H1 (cell line): Measurements from ENCODE around the gene ZC3H7B. TPM values are rescaled to one million over a fixed set of nuclear protein-coding genes. Genes with fewer than 3 reads are reported as not detected.

Source experiments
- CTCF ChIA-PET: fragments of 300-600 bp; sonication (Branson Sonifier 250); formaldehyde crosslinking; loops from one replicate; lab custom pipeline; 2021; ENCODE audit not compliant: partially characterized antibody; lab: Charles Lee
- POLR2A ChIA-PET: fragments of 300-600 bp; sonication (Branson Sonifier 250); formaldehyde crosslinking; loops from one replicate; lab custom pipeline; 2021; ENCODE audit warnings: inconsistent platforms; ENCODE audit not compliant: partially characterized antibody; lab: Charles Lee
- DNase-seq, 2 experiments: peaks; one replicate each; pipeline versions ENCODE4 v3.0.0 to v3.0.0-alpha.2; 2010 to 2022; ENCODE audit warnings: low spot score in 2 of 2, low read depth in 1 of 2, mixed read lengths in 1 of 2
- FAIRE-seq: peaks from 2 replicates; lab custom pipeline; 2011; peaks lifted over from hg19 to GRCh38; lab: Jason Lieb, UNC
- H2AFZ ChIP-seq: 2 replicates; pipeline ENCODE4 v1.8.1; 2012; ENCODE audit warnings: low read length, inconsistent platforms
- H2AK5ac ChIP-seq: 2 replicates; pipeline ENCODE4 v1.6.1; 2013; ENCODE audit warnings: low read depth, low read length
- H2BK120ac ChIP-seq: replicated peaks from 2 replicates; pipeline ENCODE3; 2013; ENCODE audit warnings: low read depth, low read length, inconsistent platforms
- H2BK12ac ChIP-seq: 2 replicates; pipeline ENCODE4 v1.6.1; 2013; ENCODE audit warnings: low read depth, low read length
- H2BK15ac ChIP-seq: 2 replicates; pipeline ENCODE4 v1.6.1; 2013; ENCODE audit warnings: low read length
- H2BK20ac ChIP-seq: 2 replicates; pipeline ENCODE4 v1.6.1; 2013; ENCODE audit warnings: low read length
- H2BK5ac ChIP-seq: 2 replicates; pipeline ENCODE4 v1.6.1; 2013; ENCODE audit warnings: low read depth, low read length
- H3K14ac ChIP-seq: 2 replicates; pipeline ENCODE4 v1.6.1; 2013; ENCODE audit warnings: inconsistent platforms; ENCODE audit not compliant: insufficient read length
- H3K18ac ChIP-seq: 2 replicates; pipeline ENCODE4 v1.6.1; 2013; ENCODE audit warnings: low read length; ENCODE audit errors: extremely low read depth
- H3K23ac ChIP-seq: 2 replicates; pipeline ENCODE4 v1.6.1; 2013; ENCODE audit warnings: inconsistent platforms; ENCODE audit not compliant: insufficient read length
- H3K23me2 ChIP-seq: 2 replicates; pipeline ENCODE4 v1.6.1; 2013; ENCODE audit warnings: low read depth, low read length
- H3K27ac ChIP-seq: 2 replicates; pipeline ENCODE4 v1.6.1; 2011; ENCODE audit warnings: low read depth, low read length, inconsistent platforms
- H3K27me3 ChIP-seq, 4 experiments: replicated peaks in 1 of 4; 1 replicate in 1 of 4; 2 replicates in 3 of 4; pipeline versions ENCODE4 v1.6.1 to v1.8.1; 2011 to 2013; ENCODE audit warnings: low read length in 3 of 4, mild to moderate bottlenecking in 3 of 4, inconsistent platforms in 2 of 4, mixed read lengths in 2 of 4, moderate library complexity in 1 of 4; ENCODE audit not compliant: control insufficient read depth in 3 of 4, insufficient read depth in 3 of 4; ENCODE audit errors: extremely low read depth in 1 of 4
- H3K36me3 ChIP-seq, 4 experiments: 2 replicates each; pipeline versions ENCODE4 v1.6.1 to v1.8.1; 2011 to 2013; ENCODE audit warnings: mild to moderate bottlenecking in 4 of 4, low read length in 3 of 4, moderate library complexity in 2 of 4, control low read depth in 1 of 4, inconsistent platforms in 1 of 4; ENCODE audit not compliant: insufficient read depth in 4 of 4, control insufficient read depth in 2 of 4
- H3K4ac ChIP-seq: replicated peaks from 2 replicates; pipeline ENCODE3; 2013; ENCODE audit warnings: low read length, low read depth, mixed read lengths, inconsistent platforms; ENCODE audit not compliant: insufficient read length
- H3K4me1 ChIP-seq, 4 experiments: replicated peaks in 1 of 4; 1 replicate in 1 of 4; 2 replicates in 3 of 4; pipeline versions ENCODE4 v1.6.1 to v1.8.1; 2011 to 2013; ENCODE audit warnings: low read length in 3 of 4, inconsistent platforms in 2 of 4, mixed read lengths in 1 of 4; ENCODE audit not compliant: insufficient read depth in 4 of 4, control insufficient read depth in 3 of 4
- H3K4me2 ChIP-seq, 2 experiments: 2 replicates each; pipeline versions ENCODE4 v1.6.1 to v1.8.1; 2011 to 2013; ENCODE audit warnings: low read depth in 2 of 2, low read length in 2 of 2, control low read depth in 1 of 2, inconsistent platforms in 1 of 2, mild to moderate bottlenecking in 1 of 2; ENCODE audit not compliant: insufficient read depth in 1 of 2
- H3K4me3 ChIP-seq, 4 experiments: fragments of 200-600, 300-600 bp in 1 of 4; sonication (generic), shearing (Covaris generic), sonication (Bioruptor Twin) in 1 of 4; 2 replicates each; pipeline versions ENCODE4 v1.5.1 to v1.8.1; 2011 to 2016; ENCODE audit warnings: low read length in 4 of 4, low read depth in 3 of 4, control low read depth in 2 of 4, inconsistent platforms in 2 of 4, mild to moderate bottlenecking in 2 of 4, mixed read lengths in 1 of 4, moderate library complexity in 1 of 4; ENCODE audit not compliant: insufficient read depth in 2 of 4; ENCODE audit errors: extremely low read depth in 1 of 4
- H3K56ac ChIP-seq: replicated peaks from 2 replicates; pipeline ENCODE3; 2013; ENCODE audit warnings: low read depth, mild to moderate bottlenecking, mixed read lengths, low read length, inconsistent platforms; ENCODE audit not compliant: insufficient read length
- H3K79me1 ChIP-seq: 2 replicates; pipeline ENCODE4 v1.6.1; 2013; ENCODE audit warnings: low read depth, low read length, control low read depth
- H3K79me2 ChIP-seq, 2 experiments: 2 replicates each; pipeline versions ENCODE4 v1.6.1 to v1.8.1; 2012 to 2013; ENCODE audit warnings: low read length in 2 of 2, mild to moderate bottlenecking in 2 of 2, inconsistent platforms in 1 of 2; ENCODE audit not compliant: insufficient read depth in 2 of 2, control insufficient read depth in 1 of 2
- H3K9ac ChIP-seq, 4 experiments: replicated peaks in 1 of 4; 1 replicate in 1 of 4; 2 replicates in 3 of 4; pipeline versions ENCODE4 v1.6.1 to v1.8.1; 2011 to 2013; ENCODE audit warnings: low read depth in 3 of 4, low read length in 3 of 4, control low read depth in 2 of 4, mild to moderate bottlenecking in 2 of 4, moderate library complexity in 2 of 4, inconsistent platforms in 1 of 4; ENCODE audit errors: extremely low read depth in 1 of 4
- H3K9me3 ChIP-seq, 2 experiments: 2 replicates each; pipeline versions ENCODE4 v1.6.1 to v1.8.1; 2012 to 2013; ENCODE audit warnings: mild to moderate bottlenecking in 2 of 2, moderate library complexity in 2 of 2, control low read depth in 1 of 2, inconsistent platforms in 1 of 2, low read depth in 1 of 2, low read length in 1 of 2, mixed read lengths in 1 of 2; ENCODE audit not compliant: insufficient read depth in 2 of 2
- H4K20me1 ChIP-seq, 2 experiments: replicated peaks in 1 of 2; 2 replicates each; pipeline versions ENCODE3 to v1.8.1; 2011 to 2013; ENCODE audit warnings: inconsistent platforms in 2 of 2, low read length in 2 of 2, mild to moderate bottlenecking in 1 of 2; ENCODE audit not compliant: insufficient read depth in 2 of 2, control insufficient read depth in 1 of 2
- H4K5ac ChIP-seq: 2 replicates; pipeline ENCODE4 v1.6.1; 2013; ENCODE audit warnings: low read length, low read depth, mixed read lengths, inconsistent platforms; ENCODE audit not compliant: insufficient read length
- H4K8ac ChIP-seq: 2 replicates; pipeline ENCODE4 v1.8.0; 2013; ENCODE audit warnings: mild to moderate bottlenecking, moderate library complexity, low read length, inconsistent platforms; ENCODE audit not compliant: insufficient read depth; ENCODE audit errors: extremely low read depth
- H4K91ac ChIP-seq: replicated peaks from 2 replicates; pipeline ENCODE3; 2013; ENCODE audit warnings: low read length, mixed read lengths, inconsistent platforms; ENCODE audit not compliant: insufficient read length
- BACH1 ChIP-seq: IDR thresholded peaks from 2 replicates; pipeline ENCODE4 v1.6.1; 2012; ENCODE audit warnings: low read length, improper control_type of control experiment
- FOSL1 ChIP-seq: IDR thresholded peaks from 2 replicates; pipeline ENCODE4 v1.6.1; 2011; ENCODE audit warnings: mild to moderate bottlenecking, low read depth, low read length, moderate library complexity; ENCODE audit not compliant: insufficient read depth
- HDAC6 ChIP-seq: IDR thresholded peaks from one replicate; pipeline ENCODE4 v1.7.1; 2012; ENCODE audit warnings: low read depth, mild to moderate bottlenecking, inconsistent platforms, low read length, moderate library complexity
- POLR2A ChIP-seq, 2 experiments: IDR thresholded peaks; 1 replicate in 1 of 2; 2 replicates in 1 of 2; pipeline ENCODE4 v1.6.1; 2011; ENCODE audit warnings: low read depth in 2 of 2, low read length in 2 of 2, mild to moderate bottlenecking in 2 of 2; ENCODE audit errors: control extremely low read depth in 1 of 2
- RNF2 ChIP-seq: fragments of 200-900, 300-1000 bp; sonication (generic); IDR thresholded peaks from 2 replicates; pipeline ENCODE4 v1.7.1; 2016; ENCODE audit warnings: borderline replicate concordance, low read depth, mild to moderate bottlenecking, antibody characterized with exemption, low read length; ENCODE audit not compliant: poor library complexity, severe bottlenecking; ENCODE audit errors: missing control alignments
- SIN3A ChIP-seq, 2 experiments: IDR thresholded peaks in 1 of 2; conservative IDR thresholded peaks in 1 of 2; 2 replicates each; pipeline ENCODE4 v1.6.1; 2011 to 2012; ENCODE audit warnings: low read length in 2 of 2, improper control_type of control experiment in 1 of 2, low read depth in 1 of 2, mild to moderate bottlenecking in 1 of 2
- TAF1 ChIP-seq: IDR thresholded peaks from 2 replicates; pipeline ENCODE4 v1.6.1; 2011; ENCODE audit warnings: mild to moderate bottlenecking, low read depth, low read length
- TBP ChIP-seq: IDR thresholded peaks from 2 replicates; pipeline ENCODE4 v1.6.1; 2011; ENCODE audit warnings: low read depth, low read length, improper control_type of control experiment
- WGBS, 2 experiments: shearing (Covaris generic) in 1 of 2; methylation state at CpG; one replicate each; pipeline versions ENCODE4 v1.1.6 to v1.1.7; 2013 to 2015; ENCODE audit warnings: low lambda C conversion rate in 2 of 2, mixed read lengths in 2 of 2, inconsistent platforms in 1 of 2, low coverage in 1 of 2, missing lambda C conversion rate in 1 of 2; ENCODE audit not compliant: insufficient replicate concordance in 2 of 2, insufficient coverage in 1 of 2, insufficient read length in 1 of 2; ENCODE audit errors: extremely low coverage in 1 of 2, missing lambda C conversion rate in 1 of 2; 5-methylcytosine and 5-hydroxymethylcytosine counted together
- polyA plus RNA-seq, 7 experiments: library from polyadenylated mRNA; depleted of rRNA in 3 of 7; stranded (reverse) in 5 of 7; unstranded in 2 of 7; fragments of >200 nt in 5 of 7; fragments of 200-250 nt in 2 of 7; gene quantifications; 1 replicate in 5 of 7; 2 replicates in 1 of 7; 4 replicates in 1 of 7; pipeline versions ENCODE4 v1.2.1 to v1.2.3, GENCODE V29; 2011 to 2013; ENCODE audit warnings: missing spikeins in 2 of 7, mixed read lengths in 2 of 7
- total RNA-seq: library from RNA; stranded (reverse); fragmentation: NEBNext Ultra II Directional; extraction: Animal tissue kit (Norgen Biotek cat#: 25700); gene quantifications from 2 replicates; pipeline ENCODE4 v1.2.1, GENCODE V29; 2021

ZC3H7B gene
- total and polyA plus RNA-seq, 2 of the 8 experiments (the other 6 are each of a cell fraction or from before 2014, with no cell fraction given): 35.5 to 78.6 TPM

DNA sequence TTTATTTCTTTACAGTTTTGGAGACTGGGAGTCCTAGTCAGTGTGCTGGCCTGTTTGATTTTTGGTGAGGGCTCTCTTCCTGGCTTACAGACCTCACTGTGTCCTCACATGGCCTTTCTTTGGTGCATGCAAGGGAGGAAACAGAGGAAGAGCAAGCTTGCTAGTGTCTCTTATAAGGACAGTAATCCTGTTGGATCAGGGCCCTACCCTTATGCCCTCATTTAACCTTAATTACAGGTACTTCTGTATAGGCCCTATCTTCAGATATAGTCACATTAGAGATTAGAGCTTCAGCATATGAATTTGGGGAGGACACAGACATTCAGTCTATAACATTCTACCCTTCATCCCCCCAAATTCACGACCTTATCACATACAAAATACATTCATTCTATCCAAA is 14.3 kb downstream of the ZC3H7B start:
- WGBS, 2 experiments: 80 to 100% methylated on average over 1 of the region's 1 CpG

More for the DNA sequence above, 14.3 kb downstream of the ZC3H7B start:
- Histone ChIP-seq H3K4me1 (peaks cover 0 to 6% (median 0%) of the 10 kb centered on the region in 4 experiments; a peak in 2 of 7 replicates), H3K18ac (no peak overlapping the region), H2BK20ac (no peak overlapping the region), H4K8ac (no peak overlapping the region), H3K14ac (no peak overlapping the region), H2BK15ac (no peak overlapping the region), H3K4me3 (no peak overlapping the region), H3K4ac (no peak overlapping the region), H4K20me1 (peaks cover 2 to 5% of the 10 kb centered on the region in 2 experiments), H3K23me2 (no peaks in the 10 kb centered on the region), H2BK12ac (no peak overlapping the region), H3K27ac (no peak overlapping the region), H3K79me2 (peaks cover 7 to 37% of the 10 kb centered on the region in 2 experiments; a peak in 2 of 4 replicates), H3K56ac (no peak overlapping the region), H3K9ac (no peak overlapping the region), H4K5ac (no peak overlapping the region), H3K9me3 (no peaks in the 10 kb centered on the region), H3K4me2 (no peak overlapping the region), H3K27me3 (no peaks in the 10 kb centered on the region), H3K79me1 (peaks cover 10% of the 10 kb centered on the region), H2BK120ac (no peak overlapping the region), H2AK5ac (no peak overlapping the region), H4K91ac (no peak overlapping the region), H2BK5ac (no peak overlapping the region; the same call in 1 of the 2 replicates), H3K23ac (no peak overlapping the region), H3K36me3 (0 out of 8 replicates have a peak, but pooled peaks cover 0 to 4% (median 2%) of the 10 kb centered on the region in 4 experiments), H2AFZ (no peak overlapping the region)
- TF ChIP-seq SIN3A (conservative IDR thresholded peaks at IDR 0.05 in 1 of 2, IDR thresholded peaks at IDR 0.05 in 1 of 2; ENCODE audit: low read depth in 1 of 2, low read length in 2 of 2): no peak
- TF ChIP-seq FOSL1: no peak
- TF ChIP-seq TBP: no peak
- no peak for TF ChIP-seq POLR2A (IDR thresholded peaks at IDR 0.05; ENCODE audit: control extremely low read depth in 1 of 2, low read depth in 2 of 2, low read length in 2 of 2)
- no peak for TF ChIP-seq TAF1
- no peak for TF ChIP-seq BACH1
- TF ChIP-seq RNF2: no peak
- TF ChIP-seq HDAC6: no peak
- DNase-seq: no peak
- POLR2A ChIA-PET: interaction anchor here (0.6 to 3.3 kb wide), 5 partner anchors 10 to 55 kb away, joined by 3 to 9 read pairs (median 4); no protein-coding TSS in a partner anchor
- no peak for FAIRE-seq
- CTCF ChIA-PET: no interaction called here
